Stimulated activated CD8-positive, alpha-beta memory T cell treated with anti-CD3 and anti-CD28 coated beads, Interleukin-12 subunit alpha, Interleukin-12 subunit beta, amount 100 ng/mL, for 24 hours (primary cell): ENCODE data around the gene CA12.

Experiments
- DNase-seq: peaks from one replicate; pipeline ENCODE4 v3.0.0-alpha.2; 2020; ENCODE audit errors: extremely low read depth

CA12 gene

GRCh38 chr15:63379492-63380150 is 2.0 kb downstream of the CA12 start:
- DNase-seq, result no peak

GRCh38 chr15:63378946-63379345 is 2.7 kb downstream of the CA12 start:
- DNase-seq, result no peak

- no peak for DNase-seq
Measured at GRCh38 chr15:63374686-63375520, 6.7 kb downstream of the CA12 start.

DNA sequence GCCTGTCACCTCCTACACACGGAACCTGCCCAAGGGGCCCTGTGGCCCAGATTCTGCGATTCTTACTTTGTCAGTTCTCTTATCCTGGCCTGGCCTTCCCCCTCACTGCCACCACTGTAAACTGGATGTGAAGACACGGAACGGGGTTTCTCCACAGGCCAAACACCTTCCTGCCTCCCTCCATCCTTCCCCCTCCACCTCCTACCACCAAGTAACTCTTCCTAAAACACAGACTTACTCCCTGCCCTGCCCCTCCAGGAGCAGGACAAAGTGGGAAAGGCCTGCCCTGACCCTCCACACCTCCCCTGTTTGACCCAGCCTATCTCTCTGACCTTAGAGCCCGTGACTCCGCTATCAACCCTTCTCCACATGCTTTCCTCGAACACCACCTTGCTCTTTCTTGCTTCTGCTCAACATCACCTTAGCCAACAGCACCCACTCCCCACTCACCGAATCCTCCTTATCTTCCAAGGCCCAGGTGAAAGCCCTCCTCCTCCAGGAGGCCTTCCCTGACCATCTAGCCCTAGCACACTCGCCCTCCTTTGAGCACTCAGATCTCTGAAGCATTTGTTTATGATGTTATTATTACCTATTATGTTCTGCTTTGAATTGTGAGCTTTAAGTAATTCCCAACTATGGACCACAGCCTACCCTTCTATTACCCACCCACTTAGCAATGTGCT is 7.6 kb downstream of the CA12 start:
- DNase-seq, result no peak

- DNase-seq, result no peak
Measured at GRCh38 chr15:63373330-63373729, 8.3 kb downstream of the CA12 start.

DNA sequence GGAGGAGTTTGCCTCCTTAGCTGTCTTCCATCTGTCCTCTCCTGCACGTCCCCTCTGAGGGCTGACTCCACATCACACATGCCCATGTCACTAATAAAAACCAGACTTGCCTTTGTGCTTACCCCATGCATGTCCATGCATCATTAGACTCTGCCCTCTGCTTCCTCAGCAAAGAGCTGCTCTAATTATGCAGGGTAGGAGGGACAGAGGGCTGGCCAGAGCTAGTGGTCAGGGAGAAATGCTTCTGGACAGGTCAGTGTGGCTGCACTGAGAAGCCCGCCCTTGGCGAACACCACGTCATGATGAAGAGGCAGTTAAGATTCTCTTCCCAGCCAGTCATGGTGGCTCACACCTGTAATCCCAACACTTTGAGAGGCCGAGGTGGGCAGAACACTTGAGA is 8.9 kb downstream of the CA12 start:
- no peak for DNase-seq

DNA sequence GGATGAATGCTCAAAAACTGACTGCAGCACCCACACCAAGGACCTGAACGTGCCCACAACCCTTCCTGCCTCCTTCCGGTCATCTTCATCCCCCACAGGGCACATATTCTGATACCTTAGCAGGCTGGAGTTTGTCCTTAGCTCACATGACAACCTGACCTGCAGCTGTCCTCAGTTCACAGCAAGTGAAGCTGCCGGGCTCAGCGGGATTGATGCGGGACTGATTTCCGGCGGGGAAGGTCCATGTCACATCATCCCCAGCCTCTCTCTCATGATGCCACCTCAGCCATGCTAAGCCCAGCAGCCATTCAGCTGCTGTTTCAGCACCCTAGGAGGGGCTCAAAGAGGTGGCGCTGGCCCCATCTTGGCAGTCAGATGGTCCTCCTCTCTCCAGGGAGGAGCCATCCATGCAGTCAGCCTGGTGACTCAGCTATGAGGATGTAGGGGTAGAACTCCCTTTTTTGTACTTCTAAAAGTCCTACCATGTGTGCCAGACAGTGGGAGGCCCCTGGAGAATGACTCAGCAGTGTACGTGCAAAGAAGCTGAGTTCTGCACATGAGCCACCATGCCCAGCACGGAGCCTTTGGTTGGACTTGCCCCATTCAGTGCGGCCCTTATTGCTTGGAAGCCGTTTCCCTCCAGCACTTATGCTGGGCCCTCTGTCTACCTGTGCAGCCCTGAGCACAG is 9.5 kb downstream of the CA12 start:
- no peak for DNase-seq

DNA sequence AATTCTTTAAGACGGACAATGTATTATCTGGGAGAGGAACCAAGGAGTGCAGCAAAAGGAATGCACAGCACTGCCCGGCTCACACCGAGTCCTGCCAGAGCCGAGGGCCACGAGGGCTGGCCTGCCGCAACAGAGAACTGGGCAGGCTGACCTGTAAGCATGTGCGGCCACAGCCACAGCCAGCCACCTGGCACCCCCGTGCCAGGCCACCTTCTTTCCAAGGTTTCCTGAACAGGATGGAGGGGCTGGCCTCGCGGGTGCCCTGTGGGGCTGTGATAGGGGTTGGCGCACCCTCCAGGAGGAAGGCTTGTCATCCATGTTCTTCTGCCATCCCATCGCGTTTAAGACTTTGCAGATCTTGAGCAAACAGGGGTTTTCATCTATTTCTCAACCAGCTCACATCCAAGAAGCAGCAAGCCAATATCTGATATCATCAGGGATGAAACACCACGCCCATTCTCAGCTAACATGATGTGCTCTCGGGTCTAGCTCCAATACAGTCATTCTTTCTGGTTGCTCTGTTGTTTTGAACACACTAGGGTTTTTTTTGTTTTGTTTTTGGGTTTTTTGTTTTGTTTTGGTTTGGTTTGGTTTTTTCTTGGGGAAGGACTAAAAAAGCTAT is 10.2 kb downstream of the CA12 start:
- no peak for DNase-seq

DNA sequence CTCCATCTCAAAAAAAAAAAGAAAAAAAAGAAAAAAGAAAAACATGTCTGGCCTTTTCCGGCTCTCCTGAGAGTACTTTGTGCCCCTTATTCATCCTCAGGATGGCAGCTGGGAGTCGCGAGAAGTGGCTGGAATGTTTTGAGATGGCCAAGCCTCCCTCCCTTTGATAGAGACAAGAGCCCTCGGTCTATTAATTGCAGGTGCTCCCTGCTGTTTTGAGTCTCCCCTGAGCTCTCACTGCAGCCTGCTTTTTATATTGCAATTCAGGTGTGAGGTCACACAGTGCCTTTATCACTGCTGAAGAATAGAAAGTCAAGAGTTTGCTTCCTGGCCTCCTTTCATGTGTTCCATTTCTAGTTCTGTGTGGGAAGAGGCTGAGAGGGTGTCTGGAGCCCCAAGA is 10.9 kb downstream of the CA12 start:
- DNase-seq, result no peak

- DNase-seq, result no peak
Measured at GRCh38 chr15:63369781-63370180, 11.9 kb downstream of the CA12 start.

- no peak for DNase-seq
Measured at GRCh38 chr15:63369296-63369695, 12.3 kb downstream of the CA12 start.

- no peak for DNase-seq
Measured at GRCh38 chr15:63368503-63368902, 13.1 kb downstream of the CA12 start.

DNA sequence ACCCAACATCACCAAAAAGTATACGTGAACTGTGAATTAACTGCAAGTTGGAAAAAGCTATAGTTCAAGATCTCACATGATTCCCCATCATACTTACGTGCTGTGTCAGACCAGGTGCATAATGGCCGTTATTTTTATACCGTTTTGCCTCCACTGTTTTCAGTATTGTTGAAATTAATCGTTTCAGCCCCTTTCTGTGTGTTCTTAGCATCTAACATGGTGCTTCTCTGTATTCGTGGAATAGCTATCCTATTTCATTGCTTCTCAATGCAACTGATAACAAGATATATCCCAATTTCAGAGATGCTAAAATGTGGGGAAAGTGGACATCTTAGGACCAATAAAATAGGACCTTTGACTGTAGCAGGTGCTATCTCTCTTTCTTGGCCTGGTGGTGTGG is 13.7 kb downstream of the CA12 start:
- DNase-seq, result no peak

- no peak for DNase-seq
Measured at GRCh38 chr15:63367390-63367789, 14.3 kb downstream of the CA12 start.

DNA sequence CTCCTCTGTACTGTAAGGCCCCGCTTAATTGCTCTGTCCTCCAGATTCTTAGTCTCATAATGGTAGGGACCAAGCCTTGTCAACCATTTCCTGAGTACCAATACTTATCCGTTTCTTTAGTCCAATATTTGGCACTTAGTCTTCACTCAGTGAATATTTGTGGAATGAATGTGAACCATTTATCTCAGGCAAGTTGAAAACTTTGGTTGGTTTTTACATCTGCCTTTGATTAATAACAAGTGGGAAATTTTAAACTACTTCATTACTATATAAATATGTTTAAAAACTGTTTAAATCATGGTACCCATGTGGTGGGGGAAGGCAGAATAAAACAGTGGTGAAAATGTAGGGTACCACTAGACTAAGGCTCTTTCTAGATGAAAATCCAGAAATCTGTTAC is 15.2 kb downstream of the CA12 start:
- no peak for DNase-seq

DNA sequence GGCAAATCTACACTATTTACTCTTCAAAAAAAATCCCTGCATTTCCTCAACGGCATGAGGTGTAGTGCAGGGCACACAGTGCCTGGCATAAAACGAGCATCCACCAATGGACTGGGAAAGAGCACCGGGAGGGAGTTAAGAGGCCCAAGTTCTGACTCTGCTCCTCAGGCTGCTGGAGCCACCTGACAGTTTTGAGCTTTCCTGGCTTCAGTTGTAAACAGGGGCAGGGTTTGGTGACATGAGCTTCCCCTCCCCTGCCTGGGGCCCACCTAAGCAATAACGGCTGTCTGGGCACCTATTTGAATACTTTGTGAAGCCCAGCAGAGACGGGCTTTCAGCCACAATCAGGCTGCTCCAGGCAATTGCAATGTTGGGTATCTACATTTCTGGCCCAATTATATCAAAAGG is 16.4 kb downstream of the CA12 start:
- DNase-seq, result no peak

DNA sequence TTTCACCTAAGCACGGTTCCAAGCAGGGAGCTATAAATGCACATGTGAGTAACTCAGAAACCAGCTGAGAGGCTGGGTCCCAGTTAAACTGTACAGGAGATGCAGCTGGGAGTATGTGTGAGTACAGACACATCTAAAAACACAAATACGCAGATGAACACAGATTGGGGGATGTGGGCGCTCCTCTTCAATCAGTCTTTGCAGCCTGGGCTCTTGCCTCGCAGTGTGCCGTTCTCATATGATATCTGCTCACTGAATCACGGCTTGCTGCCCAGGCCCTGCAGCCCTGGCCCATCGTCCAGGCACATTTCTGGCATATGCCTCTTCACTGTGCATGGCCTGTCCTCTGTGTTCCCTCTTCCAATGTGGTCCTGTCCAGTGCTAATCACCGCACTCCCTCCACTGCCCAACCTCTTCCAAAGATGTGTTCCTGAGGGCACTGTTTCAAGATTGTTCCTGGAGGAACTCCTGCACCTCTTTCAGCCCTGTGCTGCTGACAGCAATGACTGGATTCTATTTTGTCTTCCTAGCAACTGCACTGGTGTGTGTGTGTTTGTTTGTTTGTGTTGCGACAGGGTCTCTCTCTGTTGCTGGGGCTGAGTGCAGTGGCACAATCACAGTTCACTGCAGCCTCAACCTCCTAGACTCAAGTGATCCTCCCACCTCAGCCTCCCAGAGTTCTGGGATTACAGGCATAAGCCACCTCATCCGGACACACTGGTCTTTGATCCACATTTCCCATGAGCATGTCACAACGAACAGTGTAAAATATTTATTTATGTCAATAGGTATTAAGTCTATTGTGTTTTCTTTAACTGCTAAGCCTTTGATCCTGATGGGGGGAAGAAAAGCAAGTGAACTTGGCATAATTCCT is 17.0 kb downstream of the CA12 start:
- DNase-seq, result no peak

GRCh38 chr15:63363292-63363691 is 18.4 kb downstream of the CA12 start:
- no peak for DNase-seq

GRCh38 chr15:63362885-63363284 is 18.8 kb downstream of the CA12 start:
- no peak for DNase-seq

GRCh38 chr15:63362196-63362595 is 19.4 kb downstream of the CA12 start:
- no peak for DNase-seq

- DNase-seq, result no peak
Measured at GRCh38 chr15:63360170-63360569, 21.5 kb downstream of the CA12 start.
